BLaER1 (cell line): ENCODE measurements around the gene POLR2A.

Source experiments
- H3K27ac ChIP-seq: shearing (Covaris generic); formaldehyde crosslinking; 2 replicates; pipeline ENCODE4 v1.8.1; 2022
- H3K27me3 ChIP-seq: shearing (Covaris generic); formaldehyde crosslinking; 2 replicates; pipeline ENCODE4 v1.8.1; 2022
- H3K36me3 ChIP-seq: shearing (Covaris generic); formaldehyde crosslinking; 2 replicates; pipeline ENCODE4 v1.8.1; 2022
- H3K4me1 ChIP-seq: shearing (Covaris generic); formaldehyde crosslinking; 2 replicates; pipeline ENCODE4 v1.8.1; 2022
- H3K4me2 ChIP-seq: shearing (Covaris generic); formaldehyde crosslinking; 2 replicates; pipeline ENCODE4 v1.8.1; 2022
- H3K4me3 ChIP-seq: shearing (Covaris generic); formaldehyde crosslinking; 2 replicates; pipeline ENCODE4 v1.8.1; 2022
- H3K9ac ChIP-seq: shearing (Covaris generic); formaldehyde crosslinking; 2 replicates; pipeline ENCODE4 v1.8.1; 2022
- H3K9me3 ChIP-seq: shearing (Covaris generic); formaldehyde crosslinking; 2 replicates; pipeline ENCODE4 v1.8.1; 2022
- H4K20me1 ChIP-seq: shearing (Covaris generic); formaldehyde crosslinking; 2 replicates; pipeline ENCODE4 v1.8.1; 2022
- Cebpa-rat ChIP-seq: shearing (Covaris generic); IDR thresholded peaks from 2 replicates; pipeline ENCODE4 v1.8.1; 2022

POLR2A gene

DNA sequence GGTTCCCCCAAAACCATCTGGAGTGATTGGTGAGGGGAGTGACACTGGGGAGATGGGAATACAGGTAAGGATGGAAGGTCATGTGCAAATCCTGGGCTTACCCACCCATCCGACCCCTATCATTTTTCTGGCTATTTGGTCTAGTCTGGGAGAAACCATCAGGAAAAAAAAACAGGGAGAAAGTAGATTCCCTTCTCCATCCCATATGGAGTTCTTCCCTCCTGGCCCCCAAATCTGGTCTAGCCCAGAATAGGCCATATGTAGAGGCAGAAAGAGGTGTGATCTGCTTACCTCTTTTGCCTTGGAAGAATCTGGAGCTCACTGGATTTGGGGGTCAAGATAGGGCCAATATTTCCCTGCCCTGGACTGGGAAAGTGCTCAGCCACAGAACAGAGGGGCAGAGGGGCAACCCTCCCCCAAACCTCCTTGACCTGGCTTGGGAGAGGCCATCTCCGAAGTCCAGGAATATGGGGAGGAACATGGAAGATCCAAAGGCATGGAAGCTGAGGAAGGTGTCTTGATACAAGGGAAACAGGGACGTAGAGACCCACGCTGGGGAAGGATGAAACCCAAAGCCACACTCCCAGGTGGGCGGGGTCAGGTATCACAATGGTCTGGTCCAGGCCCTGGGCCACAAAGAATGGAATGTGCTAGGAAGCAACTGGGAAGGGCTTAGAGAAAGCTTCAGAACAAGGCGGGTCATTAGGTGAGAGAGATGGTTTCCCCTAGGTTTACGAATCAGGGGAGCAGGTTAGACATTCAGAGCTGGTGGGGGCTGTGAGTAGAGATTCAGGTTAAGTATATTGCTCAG, 23.1 kb upstream of the POLR2A start:
- no peaks in the 10 kb centered on the region for H3K27me3 ChIP-seq

DNA sequence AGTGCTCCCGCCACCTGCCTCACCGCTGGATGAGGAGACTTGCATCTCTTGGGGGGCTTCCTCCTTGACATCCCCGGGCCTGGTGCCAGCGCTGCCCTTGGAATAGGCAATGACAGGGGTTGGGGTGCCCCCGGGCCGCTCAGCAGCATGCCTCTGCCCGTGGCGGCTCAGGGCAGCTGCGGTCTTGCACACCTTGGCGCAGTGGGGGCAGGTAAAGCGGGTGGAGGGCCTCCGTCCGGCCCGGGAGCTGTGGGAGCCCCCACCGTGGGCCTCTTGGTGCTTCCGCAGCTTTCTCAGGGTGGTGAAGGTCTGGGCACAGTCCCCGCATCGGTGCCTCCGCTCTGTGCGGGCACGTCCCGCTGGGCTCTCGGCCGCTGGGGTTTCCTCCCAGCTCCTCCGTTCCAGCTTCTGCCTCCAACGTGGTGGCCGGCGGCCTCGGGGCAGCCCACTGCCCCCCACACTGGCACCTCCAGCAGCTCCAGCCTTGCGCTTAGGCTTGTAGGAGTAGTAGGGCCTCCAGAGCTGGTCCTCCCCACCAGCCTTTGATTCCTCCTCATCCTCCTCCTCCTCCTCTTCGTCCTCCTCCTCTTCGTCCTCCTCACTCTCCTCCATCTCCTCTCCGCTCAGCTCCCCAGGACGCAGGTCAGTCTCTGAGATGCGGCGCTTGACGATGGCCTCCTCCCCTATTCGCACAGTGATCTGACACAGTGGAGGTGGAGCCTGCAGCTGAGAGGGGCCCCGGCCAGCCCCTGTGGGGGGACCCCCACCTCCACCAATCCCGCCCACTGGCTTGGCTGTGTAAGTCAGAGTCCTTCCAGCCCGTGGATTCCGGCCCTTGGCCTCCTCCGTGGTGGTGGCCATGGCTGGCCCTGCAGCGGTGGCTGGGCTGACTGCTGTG, 21.4 kb upstream of the POLR2A start:
- Histone ChIP-seq H3K4me1 (peaks cover 14% of the 10 kb centered on the region), H4K20me1 (peaks cover 21% of the 10 kb centered on the region), H3K4me2 (no peak overlapping the region), H3K4me3 (no peak overlapping the region), H3K36me3 (peaks cover 80% of the 10 kb centered on the region), H3K9me3 (no peaks in the 10 kb centered on the region), H3K27ac (no peak overlapping the region), H3K27me3 (no peaks in the 10 kb centered on the region), H3K9ac (no peak overlapping the region)
- TF ChIP-seq Cebpa-rat = no peak

More for the DNA sequence above, 23.1 kb upstream of the POLR2A start:
- TF ChIP-seq Cebpa-rat = no peak
- peaks cover 64% of the 10 kb centered on the region for H3K36me3 ChIP-seq
- peaks cover 15% of the 10 kb centered on the region for H3K4me1 ChIP-seq
- peaks cover 5% of the 10 kb centered on the region; the same call in 1 of the 2 replicates for H4K20me1 ChIP-seq
- no peak overlapping the region for H3K27ac ChIP-seq
- H3K4me2 ChIP-seq = no peak overlapping the region
- no peaks in the 10 kb centered on the region for H3K9me3 ChIP-seq
- H3K9ac ChIP-seq = no peak overlapping the region
- H3K4me3 ChIP-seq = no peak overlapping the region

DNA sequence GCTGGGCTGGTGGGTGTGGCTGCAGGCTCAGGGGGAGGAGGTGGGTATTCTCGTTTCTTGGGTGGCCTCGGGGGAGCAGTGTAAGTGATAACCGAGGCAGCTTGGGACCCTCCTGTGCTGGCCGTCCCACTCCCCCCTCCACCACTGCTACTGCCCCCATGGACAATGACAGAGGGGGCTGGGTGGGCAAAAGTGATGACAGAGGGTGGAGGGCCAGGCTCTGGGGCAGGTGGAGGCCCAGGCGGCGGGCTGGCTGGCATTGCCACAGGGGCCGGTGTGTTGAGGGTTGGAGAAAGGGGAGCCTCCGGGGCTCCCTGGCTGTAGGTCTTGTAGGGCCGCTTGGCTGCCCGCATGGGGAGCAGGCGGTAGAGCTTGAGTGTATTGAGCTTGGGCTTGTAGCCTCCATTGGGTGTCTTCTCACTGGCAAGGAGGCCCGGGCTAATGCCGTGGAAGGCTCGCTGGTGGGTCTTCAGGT, 20.8 kb upstream of the POLR2A start:
- Histone ChIP-seq H3K36me3 (peaks cover 79% of the 10 kb centered on the region), H3K4me3 (no peak overlapping the region), H3K4me2 (no peak overlapping the region), H3K9me3 (no peaks in the 10 kb centered on the region), H3K27me3 (no peaks in the 10 kb centered on the region), H3K27ac (no peak overlapping the region), H3K4me1 (peaks cover 21% of the 10 kb centered on the region), H3K9ac (no peak overlapping the region), H4K20me1 (peaks cover 28% of the 10 kb centered on the region)
- no peak for TF ChIP-seq Cebpa-rat

DNA sequence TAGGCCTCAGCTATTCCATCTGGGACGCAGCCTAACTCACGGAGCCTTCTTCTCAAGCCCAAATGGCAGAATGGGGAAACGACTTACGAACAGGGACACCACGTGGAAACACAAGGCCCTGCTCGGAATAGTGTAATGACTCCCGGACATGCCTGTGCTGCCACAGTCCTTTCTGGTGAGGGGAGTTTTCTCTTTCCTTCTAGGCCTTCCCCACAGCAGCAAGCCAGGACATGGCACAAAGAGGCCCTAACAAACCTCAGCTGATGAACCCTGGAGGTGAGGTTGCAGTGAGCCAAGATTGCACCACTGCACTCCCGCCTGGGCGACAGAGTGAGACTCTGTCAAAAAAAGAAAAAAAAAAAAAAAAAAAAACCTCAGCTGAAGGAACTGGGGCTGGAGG, 20.1 kb upstream of the POLR2A start:
- no peak overlapping the region for H3K27ac ChIP-seq
- no peaks in the 10 kb centered on the region for H3K27me3 ChIP-seq
- no peak for TF ChIP-seq Cebpa-rat
- peaks cover 25% of the 10 kb centered on the region for H3K4me1 ChIP-seq
- no peak overlapping the region for H3K4me3 ChIP-seq
- no peaks in the 10 kb centered on the region for H3K9me3 ChIP-seq
- peaks cover 80% of the 10 kb centered on the region for H3K36me3 ChIP-seq
- H4K20me1 ChIP-seq = peaks cover 34% of the 10 kb centered on the region
- no peak overlapping the region for H3K4me2 ChIP-seq
- no peak overlapping the region for H3K9ac ChIP-seq

DNA sequence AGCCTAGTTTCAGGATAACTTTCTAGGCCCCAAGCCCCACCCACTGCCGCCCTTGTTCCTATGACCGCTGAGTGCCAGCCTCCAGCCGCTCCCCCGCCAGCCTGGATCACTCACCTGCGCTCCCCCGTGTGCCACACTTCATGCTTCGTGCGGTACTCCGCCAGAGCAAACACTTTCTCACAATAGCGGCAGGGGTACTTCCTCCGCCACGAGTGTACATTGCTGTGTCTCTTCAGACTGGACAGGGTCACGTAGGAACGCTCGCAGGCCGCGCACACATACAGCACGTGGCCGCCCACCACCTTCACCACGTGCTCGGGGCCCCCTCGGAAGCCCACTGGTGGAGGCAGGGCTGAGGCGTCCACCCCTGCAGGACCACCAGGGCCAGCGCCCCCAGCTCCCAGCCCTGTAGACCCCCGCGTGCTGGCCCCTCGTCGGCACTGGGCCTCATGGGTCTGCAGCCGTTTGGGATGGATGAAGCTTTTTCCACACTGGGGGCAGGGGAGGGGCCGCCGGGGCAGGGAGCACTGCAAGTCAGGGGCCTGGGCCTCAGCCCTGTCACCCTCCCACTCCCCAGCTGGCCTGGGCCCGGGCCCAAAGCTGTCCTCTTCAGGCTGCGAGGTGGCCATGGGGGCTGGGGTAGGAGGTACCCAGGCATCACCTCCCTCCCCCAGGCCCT, 18.4 kb upstream of the POLR2A start:
- H3K9ac ChIP-seq = no peak overlapping the region
- peaks cover 85% of the 10 kb centered on the region for H3K36me3 ChIP-seq
- H3K9me3 ChIP-seq = no peaks in the 10 kb centered on the region
- H3K4me2 ChIP-seq = no peak overlapping the region
- TF ChIP-seq Cebpa-rat = no peak
- no peak overlapping the region for H3K4me3 ChIP-seq
- peaks cover 25% of the 10 kb centered on the region for H3K4me1 ChIP-seq
- H4K20me1 ChIP-seq = peaks cover 51% of the 10 kb centered on the region
- peak overlapping the region; percentile 44; the same call in 1 of the 2 replicates for H3K27ac ChIP-seq
- no peaks in the 10 kb centered on the region for H3K27me3 ChIP-seq

DNA sequence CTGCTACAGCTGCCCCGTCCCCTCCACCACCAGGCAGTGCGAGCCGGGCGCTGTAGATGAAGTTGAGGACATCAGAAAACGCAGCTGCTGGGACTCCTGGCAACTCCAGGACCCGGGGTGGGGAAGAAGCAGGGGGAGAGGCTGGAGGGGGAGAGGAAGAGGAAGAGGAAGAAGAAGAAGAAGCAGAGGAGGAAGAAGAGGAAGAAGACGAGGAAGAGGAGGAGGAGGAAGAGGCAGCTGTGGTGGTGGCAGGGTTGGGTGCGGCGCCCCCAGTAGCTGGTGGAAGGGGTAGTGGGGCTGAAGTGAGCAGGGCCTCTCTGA, 17.9 kb upstream of the POLR2A start:
- Histone ChIP-seq H3K4me2 (no peak overlapping the region), H3K27ac (peak overlapping the region; percentile 44; the same call in 1 of the 2 replicates), H4K20me1 (peaks cover 56% of the 10 kb centered on the region), H3K27me3 (no peaks in the 10 kb centered on the region), H3K9me3 (no peaks in the 10 kb centered on the region), H3K4me3 (no peak overlapping the region), H3K9ac (no peak overlapping the region), H3K4me1 (peaks cover 25% of the 10 kb centered on the region), H3K36me3 (peaks cover 84% of the 10 kb centered on the region)
- no peak for TF ChIP-seq Cebpa-rat

DNA sequence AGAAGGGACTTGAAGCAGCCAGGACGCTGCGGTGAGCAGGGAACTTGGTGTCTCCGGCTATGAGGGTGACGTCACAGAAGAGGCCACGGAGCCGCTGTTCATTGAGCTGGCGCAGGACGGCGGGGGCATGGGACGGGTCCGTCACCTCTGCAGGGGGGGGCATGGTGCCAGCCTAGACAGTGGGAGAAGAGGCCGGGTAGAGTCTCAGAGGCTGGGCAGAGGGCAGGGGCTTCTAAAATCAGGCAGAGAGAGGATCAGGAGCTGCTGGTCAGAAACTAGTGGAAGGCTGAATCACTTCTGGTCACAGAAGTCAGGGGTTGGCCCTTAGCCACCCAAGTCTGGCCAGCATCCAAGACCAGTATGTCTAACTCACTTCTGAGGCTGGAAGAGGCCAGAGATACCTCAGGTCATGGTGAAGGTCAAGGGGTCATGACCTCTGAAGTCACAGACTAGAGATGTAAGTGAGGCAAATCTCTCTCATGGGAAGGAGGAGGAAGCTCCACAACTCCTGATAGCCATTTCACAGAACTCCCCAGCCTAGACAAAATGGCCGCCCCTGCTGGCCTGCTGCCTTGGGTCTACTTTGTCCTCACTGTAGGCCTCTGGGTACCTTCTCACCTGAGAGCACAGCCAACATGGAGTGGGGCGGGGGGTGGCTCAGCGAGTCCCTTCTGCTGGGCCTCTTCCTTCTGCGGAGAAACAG, 17.4 kb upstream of the POLR2A start:
- no peaks in the 10 kb centered on the region for H3K27me3 ChIP-seq
- H3K27ac ChIP-seq = peak overlapping the region; percentile 44; the same call in 1 of the 2 replicates
- H3K4me1 ChIP-seq = peaks cover 30% of the 10 kb centered on the region
- no peak overlapping the region for H3K4me3 ChIP-seq
- TF ChIP-seq Cebpa-rat = no peak
- peaks cover 78% of the 10 kb centered on the region for H3K36me3 ChIP-seq
- H4K20me1 ChIP-seq = peaks cover 62% of the 10 kb centered on the region
- H3K4me2 ChIP-seq = peak overlapping the region; percentile 30
- no peaks in the 10 kb centered on the region for H3K9me3 ChIP-seq
- no peak overlapping the region for H3K9ac ChIP-seq

DNA sequence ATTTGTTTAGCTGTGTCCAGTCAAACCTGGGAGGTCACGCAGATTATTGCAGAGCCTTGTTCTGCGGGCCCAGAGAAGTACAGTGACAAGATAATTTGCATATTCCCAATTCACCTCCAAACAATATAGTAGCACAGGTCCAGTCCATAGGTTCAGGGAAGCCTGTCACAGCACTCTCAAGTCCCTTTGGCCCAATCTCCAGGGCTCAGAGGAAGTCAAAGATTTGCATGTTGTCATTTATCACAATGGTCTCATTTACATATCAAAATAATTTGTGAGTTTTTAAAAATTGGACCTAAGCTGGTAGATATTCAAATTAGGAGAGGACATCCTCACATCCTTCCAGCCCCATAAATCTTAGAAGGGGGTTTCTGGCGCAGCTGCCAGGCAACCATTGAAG, 16.7 kb upstream of the POLR2A start:
- H3K27ac ChIP-seq = 0 out of 2 replicates have a peak overlapping the region, but pooled peaks have one; percentile 44
- peak overlapping the region; percentile 30 for H3K4me2 ChIP-seq
- H3K9me3 ChIP-seq = no peaks in the 10 kb centered on the region
- H3K27me3 ChIP-seq = no peaks in the 10 kb centered on the region
- no peak overlapping the region for H3K4me3 ChIP-seq
- H3K9ac ChIP-seq = no peak overlapping the region
- H3K36me3 ChIP-seq = peaks cover 71% of the 10 kb centered on the region
- peaks cover 38% of the 10 kb centered on the region for H3K4me1 ChIP-seq
- peaks cover 69% of the 10 kb centered on the region for H4K20me1 ChIP-seq
- TF ChIP-seq Cebpa-rat = no peak

DNA sequence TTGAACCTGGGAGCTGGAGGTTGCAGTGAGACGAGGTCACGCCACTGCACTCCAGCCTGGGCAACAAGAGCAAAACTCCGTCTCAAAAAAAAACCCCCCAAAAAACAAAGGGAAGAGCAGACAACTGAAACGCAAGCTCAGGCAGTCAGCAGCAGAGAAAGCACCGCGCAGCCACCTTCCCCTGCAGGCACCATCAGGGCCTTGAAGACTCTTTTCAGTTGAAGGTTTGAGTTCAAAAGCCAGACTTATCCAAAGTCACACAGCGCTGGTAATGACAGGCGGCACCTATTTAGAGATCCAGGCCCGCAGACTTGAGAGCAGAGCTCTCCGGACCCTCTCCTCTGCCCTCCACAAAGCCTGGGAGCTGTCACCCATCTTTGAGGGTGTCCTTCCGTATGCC, 15.9 kb upstream of the POLR2A start:
- H3K36me3 ChIP-seq = peaks cover 64% of the 10 kb centered on the region
- no peak overlapping the region for H3K4me3 ChIP-seq
- no peaks in the 10 kb centered on the region for H3K9me3 ChIP-seq
- no peak for TF ChIP-seq Cebpa-rat
- H3K27me3 ChIP-seq = no peaks in the 10 kb centered on the region
- H4K20me1 ChIP-seq = peaks cover 77% of the 10 kb centered on the region
- H3K4me2 ChIP-seq = no peak overlapping the region
- H3K27ac ChIP-seq = no peak overlapping the region
- H3K4me1 ChIP-seq = peaks cover 45% of the 10 kb centered on the region
- no peak overlapping the region for H3K9ac ChIP-seq
